Activated T-helper 1 cell treated with Interleukin-2 at 50 U/mL for 16 hours (primary cell): ENCODE results near the gene ACTRT3.

ENCODE experiments used
- DNase-seq: peaks from one replicate; pipeline ENCODE4 v3.0.0-alpha.2; 2020; ENCODE audit warnings: low read depth

The ACTRT3 gene

DNA sequence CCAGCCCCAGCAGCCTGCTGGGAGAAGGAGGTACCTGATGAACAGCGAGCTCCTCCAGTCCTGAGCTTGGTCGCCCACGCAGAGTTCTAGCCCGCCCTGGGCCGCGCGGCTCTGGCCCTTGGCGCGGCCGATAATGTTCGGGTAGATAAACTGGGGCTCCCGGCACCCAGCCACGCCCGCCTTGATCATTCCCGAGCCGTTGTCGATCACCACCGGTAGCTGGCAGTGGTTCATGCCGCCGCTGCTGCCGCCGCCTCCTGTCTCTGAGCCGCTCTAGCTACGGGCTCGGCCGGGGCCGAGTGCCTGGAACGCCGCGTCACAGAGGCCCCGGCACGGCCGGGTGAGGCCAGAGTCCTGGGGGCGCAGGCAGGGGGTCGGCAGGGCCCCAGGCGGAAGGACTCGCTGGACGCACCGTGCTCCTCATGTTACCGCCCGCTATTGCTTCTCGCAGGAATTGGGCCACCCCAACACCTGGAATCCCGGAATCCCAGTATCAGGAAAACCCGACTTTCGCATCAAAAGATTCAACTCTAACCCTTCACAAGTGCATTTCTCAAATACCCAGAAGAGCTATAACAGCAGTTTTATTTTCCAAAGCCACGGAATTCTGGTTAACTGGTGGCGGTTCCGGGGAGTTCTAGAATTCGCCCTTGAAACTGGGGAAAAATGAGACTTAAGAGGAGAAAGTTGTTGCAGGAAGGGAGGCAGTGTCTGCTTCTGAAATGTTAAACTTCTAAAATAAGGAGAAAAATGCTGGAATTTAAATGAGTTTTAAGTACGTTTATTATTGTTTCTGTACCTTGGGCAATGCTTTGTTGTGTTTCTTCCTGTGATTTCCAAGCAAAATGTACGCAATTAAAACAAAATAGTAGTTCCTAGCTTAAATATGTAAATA, at the start of gene ACTRT3:
Gene ACTRT3 (minus strand): TSS at position 275 of the 895 bp plus-strand sequence. CDS start 41 bp downstream, at position 234.
- peak; percentile 43 for DNase-seq

- no peak for DNase-seq
These were observed 49.0 kb upstream of the ACTRT3 start for GRCh38 chr3:169818316-169818715.

GRCh38 chr3:169815590-169816150, 46.3 kb upstream of the ACTRT3 start:
- DNase-seq = no peak

- peak; percentile 51 for DNase-seq
These were observed 44.6 kb upstream of the ACTRT3 start for GRCh38 chr3:169813757-169814517.

DNA sequence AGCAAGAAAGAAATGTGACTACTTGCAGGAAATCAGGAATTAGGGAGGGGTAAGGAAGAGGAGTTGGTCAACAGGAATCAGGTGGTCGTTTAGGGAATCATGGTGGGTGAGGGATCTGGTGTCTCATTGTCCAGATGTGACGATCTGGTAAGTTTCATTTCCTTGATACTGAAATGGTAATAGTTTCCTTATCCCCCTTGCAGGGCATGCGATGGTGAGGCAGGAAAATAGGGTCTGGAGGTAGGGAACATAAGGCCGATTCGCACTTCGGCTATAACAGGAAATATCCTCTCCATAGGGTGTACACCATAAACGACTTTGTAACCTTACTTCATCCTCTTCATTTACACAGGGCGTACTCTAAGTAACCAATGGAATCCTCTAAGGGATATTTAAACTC, 43.9 kb upstream of the ACTRT3 start:
- DNase-seq = no peak

GRCh38 chr3:169812332-169813235, 43.2 kb upstream of the ACTRT3 start, which contains the start of the genes LRRC34 and LRRIQ4:
Gene LRRC34 (minus strand): TSS chr3:169812904. CDS start chr3:169812548, 356 bp downstream.
Gene LRRIQ4 (plus strand): TSS chr3:169812870. CDS start chr3:169821922, 9,052 bp downstream.
- peak; percentile 42 for DNase-seq

DNA sequence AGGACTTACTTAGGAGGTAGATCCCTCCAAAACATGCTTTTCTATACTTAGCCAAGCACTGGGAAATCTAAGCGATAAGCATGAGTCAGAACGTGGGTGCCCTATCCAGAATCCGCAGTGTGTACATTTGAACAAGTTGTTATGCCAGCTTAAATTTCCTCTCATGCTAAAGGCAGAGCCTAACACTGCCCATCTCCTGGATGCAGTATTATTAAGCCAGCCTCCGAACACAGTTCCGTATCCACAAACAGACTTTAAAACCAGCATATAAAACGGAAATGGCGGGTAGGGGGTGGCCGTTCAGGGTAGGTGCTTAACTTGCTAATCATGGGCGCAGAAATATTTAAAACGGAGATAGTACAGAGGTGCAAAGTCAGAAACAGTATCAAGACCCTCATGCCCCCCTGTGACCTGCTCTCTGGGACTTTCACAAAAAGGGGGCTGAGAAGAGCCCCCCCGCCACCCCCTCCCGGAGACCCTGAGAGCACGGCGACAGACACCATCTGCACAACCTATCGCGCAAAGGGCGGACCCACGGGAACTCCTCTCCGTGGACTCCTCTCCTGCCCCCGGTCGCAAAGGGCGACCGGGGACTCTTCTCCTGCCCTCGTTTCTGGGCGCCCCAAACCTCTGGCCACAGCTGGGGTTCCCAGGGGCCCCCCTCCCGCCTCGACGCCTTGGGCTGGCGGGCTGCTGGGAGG, 42.4 kb upstream of the ACTRT3 start:
- DNase-seq = no peak

DNA sequence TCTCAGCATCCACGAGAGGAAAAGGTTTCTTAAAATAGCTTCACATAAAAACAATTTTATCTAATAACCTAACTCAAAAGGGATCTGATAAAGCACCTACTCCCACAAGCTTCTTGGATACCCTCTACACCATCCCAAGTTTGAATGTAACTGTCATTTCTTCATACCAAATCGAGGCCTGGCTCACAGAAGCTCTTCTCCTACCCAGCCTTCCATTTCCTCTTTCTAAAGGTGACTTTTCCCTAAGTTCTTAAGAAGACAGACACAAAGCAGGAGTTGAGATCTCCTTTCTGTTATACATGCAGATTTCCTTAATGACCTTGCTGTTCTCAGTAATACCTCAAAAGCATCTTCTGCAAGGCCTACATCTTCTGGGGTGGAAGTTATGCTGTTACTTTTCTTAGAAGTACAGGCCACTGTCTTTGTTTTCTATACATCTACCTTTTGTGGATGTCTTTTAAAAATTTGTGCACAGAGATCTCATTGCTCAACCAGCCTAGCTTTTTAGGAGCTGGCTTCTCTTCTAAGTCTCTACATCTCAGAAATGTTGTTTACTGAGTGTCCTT, 40.0 kb upstream of the ACTRT3 start:
- no peak for DNase-seq

- no peak for DNase-seq
These were observed 35.3 kb upstream of the ACTRT3 start for GRCh38 chr3:169804681-169805080.

GRCh38 chr3:169792359-169792758, 23.0 kb upstream of the ACTRT3 start:
- no peak for DNase-seq

- DNase-seq = no peak
These were observed 21.5 kb upstream of the ACTRT3 start for GRCh38 chr3:169790687-169791429.

- no peak for DNase-seq
These were observed 20.9 kb upstream of the ACTRT3 start for GRCh38 chr3:169790219-169790618.

GRCh38 chr3:169787791-169788190, 18.4 kb upstream of the ACTRT3 start:
- no peak for DNase-seq

DNA sequence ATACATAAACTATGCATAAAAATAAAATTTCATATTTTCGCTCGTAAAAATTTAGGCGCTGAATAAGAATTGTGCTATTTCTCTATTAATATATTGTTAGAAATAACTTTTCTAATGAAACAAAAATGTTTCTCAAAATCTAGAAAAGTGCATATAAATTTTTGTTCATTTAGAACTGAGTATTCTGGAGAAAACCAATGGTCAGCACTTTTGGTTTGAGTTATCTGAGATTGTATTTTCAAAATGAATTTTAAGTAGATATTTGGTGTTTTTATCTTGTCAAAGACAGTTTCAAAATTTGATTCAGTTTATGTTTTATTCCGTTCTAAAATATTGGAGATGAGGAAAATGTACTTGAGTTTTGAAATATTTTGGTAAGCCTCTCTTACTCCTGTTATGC, 17.8 kb upstream of the ACTRT3 start:
- DNase-seq = no peak

- no peak for DNase-seq
These were observed 12.0 kb upstream of the ACTRT3 start for GRCh38 chr3:169781209-169781855.

GRCh38 chr3:169780742-169781141, 11.4 kb upstream of the ACTRT3 start:
- DNase-seq = no peak

DNA sequence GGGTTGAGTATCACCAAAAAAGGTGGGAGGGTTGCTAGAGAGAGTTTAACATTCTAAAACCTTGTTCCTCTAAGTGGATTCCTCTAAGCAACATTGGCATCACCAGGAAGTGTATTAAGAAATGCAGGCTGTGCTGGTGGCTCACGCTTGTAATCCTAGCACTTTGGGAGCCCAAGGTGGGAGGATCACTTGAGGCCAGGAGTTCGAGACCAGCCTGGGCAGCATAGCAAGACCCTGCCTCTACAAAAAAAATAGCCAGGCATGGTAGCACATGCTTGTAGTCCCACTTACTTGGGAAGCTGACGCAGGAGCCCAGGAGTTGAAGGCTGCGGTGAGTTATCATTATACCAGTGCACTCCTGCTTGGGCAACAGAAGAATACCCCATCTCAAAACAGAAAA, 8.5 kb upstream of the ACTRT3 start:
- DNase-seq = no peak

- DNase-seq = no peak
These were observed 4.8 kb upstream of the ACTRT3 start for GRCh38 chr3:169774186-169774585.
